ENCODE results near the gene CD2. TPM values are rescaled to one million over a fixed set of nuclear protein-coding genes. Genes with fewer than 3 reads are reported as not detected.

CD2 gene
- total RNA-seq, 1 experiment from 2014 or later = not detected

DNA sequence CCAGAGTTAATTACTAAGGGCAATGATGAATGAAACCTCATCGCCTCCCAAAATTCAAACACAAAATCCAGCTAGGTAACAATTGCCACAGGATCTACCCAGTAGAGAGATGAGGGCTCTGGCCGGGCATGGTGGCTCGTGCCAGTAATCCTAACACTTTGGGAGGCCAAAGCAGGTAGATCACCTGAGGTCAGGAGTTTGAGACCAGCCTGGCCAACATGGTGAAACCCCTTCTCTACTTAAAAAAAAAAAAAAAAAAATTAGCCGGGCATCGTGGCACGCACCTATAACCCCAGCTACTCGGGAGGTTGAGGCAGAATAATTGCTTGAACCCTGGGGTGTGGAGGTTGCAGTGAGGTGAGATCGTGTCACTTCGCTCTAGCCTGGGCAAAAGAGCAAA is 15.8 kb downstream of the CD2 start:
- no TSS peak for BruUV-seq (replicated peaks)
- Mint-ChIP-seq H3K4me3 (ENCODE audit: unreplicated experiment) (no peak overlapping the region), H3K27ac (ENCODE audit: low read depth, unreplicated experiment) (no peak overlapping the region), H3K9me3 (ENCODE audit: unreplicated experiment) (no peaks in the 10 kb centered on the region), H3K36me3 (ENCODE audit: insufficient read depth, unreplicated experiment) (no peaks in the 10 kb centered on the region), H3K4me1 (ENCODE audit: insufficient read depth, unreplicated experiment) (no peaks in the 10 kb centered on the region), H3K27me3 (ENCODE audit: insufficient read depth, unreplicated experiment) (no peaks in the 10 kb centered on the region)
- intact Hi-C loops (cut with micrococcal nuclease) = no loop called here
- POLR2A ChIA-PET = no interaction called here
- CTCF ChIA-PET = interaction anchor here (0.6 to 1.2 kb wide), 2 partner anchors 32 to 360 kb away, joined by 4 read pairs; no protein-coding TSS in a partner anchor
- TF ChIP-seq, protein P1, sequence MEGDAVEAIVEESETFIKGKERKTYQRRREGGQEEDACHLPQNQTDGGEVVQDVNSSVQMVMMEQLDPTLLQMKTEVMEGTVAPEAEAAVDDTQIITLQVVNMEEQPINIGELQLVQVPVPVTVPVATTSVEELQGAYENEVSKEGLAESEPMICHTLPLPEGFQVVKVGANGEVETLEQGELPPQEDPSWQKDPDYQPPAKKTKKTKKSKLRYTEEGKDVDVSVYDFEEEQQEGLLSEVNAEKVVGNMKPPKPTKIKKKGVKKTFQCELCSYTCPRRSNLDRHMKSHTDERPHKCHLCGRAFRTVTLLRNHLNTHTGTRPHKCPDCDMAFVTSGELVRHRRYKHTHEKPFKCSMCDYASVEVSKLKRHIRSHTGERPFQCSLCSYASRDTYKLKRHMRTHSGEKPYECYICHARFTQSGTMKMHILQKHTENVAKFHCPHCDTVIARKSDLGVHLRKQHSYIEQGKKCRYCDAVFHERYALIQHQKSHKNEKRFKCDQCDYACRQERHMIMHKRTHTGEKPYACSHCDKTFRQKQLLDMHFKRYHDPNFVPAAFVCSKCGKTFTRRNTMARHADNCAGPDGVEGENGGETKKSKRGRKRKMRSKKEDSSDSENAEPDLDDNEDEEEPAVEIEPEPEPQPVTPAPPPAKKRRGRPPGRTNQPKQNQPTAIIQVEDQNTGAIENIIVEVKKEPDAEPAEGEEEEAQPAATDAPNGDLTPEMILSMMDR (IDR thresholded peaks at IDR 0.05; ENCODE audit: unreplicated experiment) = no peak
- no peak for DNase-seq (ENCODE audit: unreplicated experiment)

DNA sequence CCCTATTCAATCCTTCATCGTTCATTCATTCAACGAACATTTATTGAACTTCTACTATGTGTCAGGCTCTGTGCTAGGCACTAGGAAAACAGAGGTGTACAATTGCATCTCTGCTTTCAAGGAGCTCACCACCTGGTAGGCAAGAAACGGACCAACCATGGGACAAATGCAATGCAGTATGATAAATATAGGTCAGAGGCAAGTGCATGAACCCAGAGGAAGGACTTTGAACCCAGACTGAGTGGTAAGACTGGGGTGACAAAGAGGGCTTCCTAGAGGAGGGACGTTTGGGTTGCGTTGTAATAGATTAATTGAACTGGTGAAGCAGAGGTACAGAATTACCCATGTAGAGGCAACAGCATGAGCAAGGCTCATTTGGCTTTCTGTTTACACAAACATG is 16.4 kb downstream of the CD2 start:
- TF ChIP-seq, protein P1 (IDR thresholded peaks at IDR 0.05; ENCODE audit: unreplicated experiment) = no peak
- Mint-ChIP-seq H3K4me3 (ENCODE audit: unreplicated experiment) (no peak overlapping the region), H3K9me3 (ENCODE audit: unreplicated experiment) (no peaks in the 10 kb centered on the region), H3K27me3 (ENCODE audit: insufficient read depth, unreplicated experiment) (no peaks in the 10 kb centered on the region), H3K27ac (ENCODE audit: low read depth, unreplicated experiment) (no peak overlapping the region), H3K36me3 (ENCODE audit: insufficient read depth, unreplicated experiment) (no peaks in the 10 kb centered on the region), H3K4me1 (ENCODE audit: insufficient read depth, unreplicated experiment) (no peaks in the 10 kb centered on the region)
- no peak for DNase-seq (ENCODE audit: unreplicated experiment)
- CTCF ChIA-PET = no interaction called here
- no TSS peak for BruUV-seq (replicated peaks)
- intact Hi-C loops (cut with micrococcal nuclease) = no loop called here
- POLR2A ChIA-PET = no interaction called here

DNA sequence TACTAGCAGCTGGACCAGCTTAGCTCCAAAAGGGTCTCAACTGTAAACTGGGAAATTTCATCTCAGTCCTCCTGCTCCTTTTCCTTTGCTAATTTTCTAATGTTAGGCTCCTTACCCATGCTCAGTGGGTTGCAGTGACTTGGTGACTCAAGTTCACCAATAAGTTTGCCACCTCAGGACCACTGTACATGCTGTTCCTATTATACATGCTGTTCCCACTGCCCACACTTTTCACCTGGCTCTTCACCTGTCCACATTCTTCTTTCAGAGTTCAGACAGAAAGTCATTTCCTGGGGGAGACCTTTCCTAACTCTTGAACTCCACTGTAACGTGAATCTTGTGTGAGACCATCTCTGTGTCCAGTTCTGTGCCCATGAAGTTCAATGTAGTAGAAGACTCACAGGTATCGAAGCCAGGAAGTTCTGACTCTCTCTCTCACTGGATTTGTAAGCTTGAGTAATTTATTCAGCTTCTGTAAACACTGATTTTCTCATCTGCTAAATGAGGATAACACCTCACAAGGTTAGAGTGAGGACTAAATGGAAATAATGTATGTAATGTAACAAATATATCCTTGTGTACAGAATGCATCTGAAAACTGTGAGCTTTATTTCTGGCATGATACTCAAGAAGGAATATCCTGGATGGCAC is 17.9 kb downstream of the CD2 start:
- Mint-ChIP-seq H3K4me1 (ENCODE audit: insufficient read depth, unreplicated experiment) (no peaks in the 10 kb centered on the region), H3K9me3 (ENCODE audit: unreplicated experiment) (no peaks in the 10 kb centered on the region), H3K36me3 (ENCODE audit: insufficient read depth, unreplicated experiment) (no peaks in the 10 kb centered on the region), H3K27me3 (ENCODE audit: insufficient read depth, unreplicated experiment) (no peaks in the 10 kb centered on the region), H3K4me3 (ENCODE audit: unreplicated experiment) (no peak overlapping the region), H3K27ac (ENCODE audit: low read depth, unreplicated experiment) (no peak overlapping the region)
- ChIA-PET POLR2A (interaction anchor here (0.8 to 1.2 kb wide), 2 partner anchors 288 to 1157 kb away, joined by 3 read pairs; partner anchors contain the start of genes GDAP2, TTF2 and WDR3), CTCF (interaction anchor here (0.6 to 1.0 kb wide), 4 partner anchors 10 to 620 kb away, joined by 3 to 6 read pairs (median 4); no protein-coding TSS in a partner anchor)
- TF ChIP-seq, protein P1 (IDR thresholded peaks at IDR 0.05; ENCODE audit: unreplicated experiment) = no peak
- BruUV-seq (replicated peaks) = no TSS peak
- intact Hi-C loops (cut with micrococcal nuclease) = no loop called here
- DNase-seq (ENCODE audit: unreplicated experiment) = no peak

DNA sequence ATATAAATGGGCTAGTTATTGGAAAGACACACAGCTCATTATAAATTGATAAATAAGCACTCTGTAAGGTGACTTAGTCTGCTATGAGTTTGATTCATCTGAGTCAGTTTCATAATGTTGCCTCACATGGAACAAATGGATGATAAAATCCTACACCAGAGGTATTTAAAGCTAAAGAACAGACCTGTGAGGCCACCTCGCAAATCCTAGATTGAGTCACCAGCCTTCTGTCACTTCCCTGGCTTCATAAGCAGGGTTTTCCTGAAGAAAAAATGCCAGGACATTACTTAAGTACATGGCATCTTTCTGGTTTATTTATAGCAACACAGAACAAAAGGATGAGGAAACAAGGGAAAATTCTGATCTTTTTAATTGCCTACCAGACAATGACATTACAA is 18.4 kb downstream of the CD2 start:
- intact Hi-C loops (cut with micrococcal nuclease) = no loop called here
- DNase-seq (ENCODE audit: unreplicated experiment) = peak; percentile 28
- Mint-ChIP-seq H3K27me3 (ENCODE audit: insufficient read depth, unreplicated experiment) (no peaks in the 10 kb centered on the region), H3K9me3 (ENCODE audit: unreplicated experiment) (no peaks in the 10 kb centered on the region), H3K36me3 (ENCODE audit: insufficient read depth, unreplicated experiment) (no peaks in the 10 kb centered on the region), H3K4me3 (ENCODE audit: unreplicated experiment) (no peak overlapping the region), H3K4me1 (ENCODE audit: insufficient read depth, unreplicated experiment) (no peaks in the 10 kb centered on the region), H3K27ac (ENCODE audit: low read depth, unreplicated experiment) (no peak overlapping the region)
- ChIA-PET CTCF (interaction anchor here (0.6 to 1.0 kb wide), 3 partner anchors 11 to 620 kb away, joined by 3 to 6 read pairs (median 3); no protein-coding TSS in a partner anchor), POLR2A (interaction anchor here (0.6 to 1.2 kb wide), 3 partner anchors 45 to 1157 kb away, joined by 3 read pairs; partner anchors contain the start of genes GDAP2, TTF2 and WDR3)
- TF ChIP-seq, protein P1 (IDR thresholded peaks at IDR 0.05; ENCODE audit: unreplicated experiment) = no peak
- BruUV-seq (replicated peaks) = no TSS peak
